ENCODE results near the gene PIGR. TPM values are rescaled to one million over a fixed set of nuclear protein-coding genes. Genes with fewer than 3 reads are reported as not detected.

The PIGR gene
- polyA plus RNA-seq, 1 of the 3 experiments (the other 2 are of a cell fraction), result not detected

DNA sequence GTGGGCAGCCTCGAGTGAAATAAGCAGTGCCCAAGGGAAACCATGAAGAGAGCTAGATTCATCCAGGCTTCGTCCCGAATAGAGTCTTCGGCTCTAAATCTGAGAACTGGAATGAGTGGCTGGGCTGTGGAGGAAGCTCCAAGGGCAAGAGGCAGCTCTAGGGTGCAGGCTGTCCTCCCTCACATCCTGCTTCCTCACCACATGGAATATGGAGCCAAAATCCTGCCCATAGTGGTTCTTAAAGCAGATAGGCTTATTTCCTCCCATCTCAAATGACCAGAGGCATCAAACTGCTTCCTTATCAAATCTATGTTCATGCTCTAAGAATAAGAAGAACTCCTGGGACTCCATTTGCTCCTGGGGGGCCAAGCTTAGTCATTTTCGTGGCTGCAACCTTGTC is 46.5 kb downstream of the PIGR start:
- Histone ChIP-seq H3K4me1 (ENCODE audit: control insufficient read depth in 1 of 2, insufficient read depth in 2 of 2, low read depth in 1 of 2, low read length in 1 of 2) (no peaks in the 10 kb centered on the region), H3F3A (replicated peaks; ENCODE audit: insufficient read depth) (no peaks in the 10 kb centered on the region), H3K79me2 (ENCODE audit: insufficient read depth) (no peaks in the 10 kb centered on the region), H3K27me3 (ENCODE audit: insufficient read depth) (no peaks in the 10 kb centered on the region), H3K9me2 (no peaks in the 10 kb centered on the region), H3K9me3 (no peaks in the 10 kb centered on the region), H3K4me2 (no peak overlapping the region), H3K4me3 (ENCODE audit: low read depth in 2 of 2, low read length in 1 of 2) (no peak overlapping the region), H3K9ac (no peak overlapping the region), H3K36me3 (replicated peaks in 1 of 2; ENCODE audit: control insufficient read depth in 1 of 2, insufficient read depth in 2 of 2, low read length in 1 of 2) (no peaks in the 10 kb centered on the region), H4K20me1 (ENCODE audit: insufficient read depth) (no peaks in the 10 kb centered on the region), H2AFZ (ENCODE audit: low read depth) (no peak overlapping the region), H3K27ac (ENCODE audit: low read depth in 2 of 2, low read length in 1 of 2) (no peak overlapping the region)
- no peak for DNase-seq
- POLR2A ChIA-PET, result no interaction called here
- CTCF ChIA-PET, result interaction anchor here (0.7 to 2.5 kb wide), 4 partner anchors 9 to 165 kb away, joined by 4 to 9 read pairs (median 4); no protein-coding TSS in a partner anchor
- 87% methylated on average over 5 of the region's 5 CpGs for WGBS (ENCODE audit: low lambda C conversion rate)
- no peak for TF ChIP-seq TCF12 (IDR thresholded peaks at IDR 0.05)
- no peak for TF ChIP-seq POLR2AphosphoS5 (IDR thresholded peaks at IDR 0.05; ENCODE audit: low read depth, low read length)
- no peak for TF ChIP-seq JUND (IDR thresholded peaks at IDR 0.05)
- TF ChIP-seq, protein P1, sequence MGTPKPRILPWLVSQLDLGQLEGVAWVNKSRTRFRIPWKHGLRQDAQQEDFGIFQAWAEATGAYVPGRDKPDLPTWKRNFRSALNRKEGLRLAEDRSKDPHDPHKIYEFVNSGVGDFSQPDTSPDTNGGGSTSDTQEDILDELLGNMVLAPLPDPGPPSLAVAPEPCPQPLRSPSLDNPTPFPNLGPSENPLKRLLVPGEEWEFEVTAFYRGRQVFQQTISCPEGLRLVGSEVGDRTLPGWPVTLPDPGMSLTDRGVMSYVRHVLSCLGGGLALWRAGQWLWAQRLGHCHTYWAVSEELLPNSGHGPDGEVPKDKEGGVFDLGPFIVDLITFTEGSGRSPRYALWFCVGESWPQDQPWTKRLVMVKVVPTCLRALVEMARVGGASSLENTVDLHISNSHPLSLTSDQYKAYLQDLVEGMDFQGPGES (IDR thresholded peaks at IDR 0.05; ENCODE audit: low read depth, low read length), result no peak
- no peak for TF ChIP-seq GABPA (IDR thresholded peaks at IDR 0.05; ENCODE audit: low read depth)

DNA sequence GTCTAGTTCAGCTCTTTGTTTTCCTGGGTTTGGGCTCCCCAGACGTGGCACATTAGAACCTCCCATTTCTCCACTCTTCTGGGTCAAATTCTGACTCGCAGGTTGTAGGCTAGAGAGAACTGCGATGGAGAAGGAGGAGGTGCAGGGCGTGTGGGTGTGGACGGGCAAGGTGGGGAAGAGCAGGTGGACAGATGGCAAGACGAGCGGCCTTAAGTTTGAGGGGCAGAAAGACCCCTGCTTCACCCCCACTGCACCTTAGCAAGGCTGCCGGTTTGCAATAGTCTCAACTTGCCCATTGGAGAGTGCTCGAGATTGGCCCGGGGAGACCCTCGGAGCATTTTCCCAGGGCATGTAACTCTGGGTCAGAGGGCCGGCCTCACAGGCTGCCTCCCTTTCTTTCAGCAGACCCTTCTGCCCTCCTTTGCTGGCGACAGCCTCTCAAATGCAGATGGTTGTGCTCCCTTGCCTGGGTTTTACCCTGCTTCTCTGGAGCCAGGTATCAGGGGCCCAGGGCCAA is 47.3 kb downstream of the PIGR start:
- Histone ChIP-seq H3K9me2 (no peaks in the 10 kb centered on the region), H3K27ac (ENCODE audit: low read depth in 2 of 2, low read length in 1 of 2) (no peak overlapping the region), H3K9ac (no peak overlapping the region), H3F3A (replicated peaks; ENCODE audit: insufficient read depth) (no peaks in the 10 kb centered on the region), H3K4me2 (peak overlapping the region; percentile 32; the same call in 1 of the 2 replicates), H4K20me1 (ENCODE audit: insufficient read depth) (no peaks in the 10 kb centered on the region), H3K9me3 (no peaks in the 10 kb centered on the region), H3K27me3 (ENCODE audit: insufficient read depth) (no peaks in the 10 kb centered on the region), H3K36me3 (replicated peaks in 1 of 2; ENCODE audit: control insufficient read depth in 1 of 2, insufficient read depth in 2 of 2, low read length in 1 of 2) (no peaks in the 10 kb centered on the region), H3K79me2 (ENCODE audit: insufficient read depth) (no peaks in the 10 kb centered on the region), H2AFZ (ENCODE audit: low read depth) (no peak overlapping the region; the same call in 1 of the 2 replicates), H3K4me1 (ENCODE audit: control insufficient read depth in 1 of 2, insufficient read depth in 2 of 2, low read depth in 1 of 2, low read length in 1 of 2) (no peaks in the 10 kb centered on the region), H3K4me3 (ENCODE audit: low read depth in 2 of 2, low read length in 1 of 2) (no peak overlapping the region)
- CTCF ChIA-PET, result interaction anchor here (1.4 to 2.5 kb wide), 3 partner anchors 9 to 14 kb away, joined by 5 to 10 read pairs (median 9); no protein-coding TSS in a partner anchor
- POLR2A ChIA-PET, result no interaction called here
- no peak for DNase-seq
- TF ChIP-seq FOXJ3 (CRISPR knock-in tag; IDR thresholded peaks at IDR 0.05) (no peak), RFX5 (IDR thresholded peaks at IDR 0.05; ENCODE audit: low read length) (no peak), EP300 (IDR thresholded peaks at IDR 0.05; ENCODE audit: borderline replicate concordance in 1 of 2, low read depth in 1 of 2, low read length in 1 of 2) (no peak)
- TF ChIP-seq, protein P1 (IDR thresholded peaks at IDR 0.05; ENCODE audit: low read depth, low read length), result no peak
- WGBS (ENCODE audit: low lambda C conversion rate), result 82% methylated on average over 10 of the region's 13 CpGs

Data from SK-N-SH (cell line).